ENCODE results near the gene TTI1.
"Not testable (repeated sequence)": the region's sequence is repeated elsewhere in the genome, so short reads cannot be mapped to it uniquely, and the experiment has no call there.

TTI1 gene

DNA sequence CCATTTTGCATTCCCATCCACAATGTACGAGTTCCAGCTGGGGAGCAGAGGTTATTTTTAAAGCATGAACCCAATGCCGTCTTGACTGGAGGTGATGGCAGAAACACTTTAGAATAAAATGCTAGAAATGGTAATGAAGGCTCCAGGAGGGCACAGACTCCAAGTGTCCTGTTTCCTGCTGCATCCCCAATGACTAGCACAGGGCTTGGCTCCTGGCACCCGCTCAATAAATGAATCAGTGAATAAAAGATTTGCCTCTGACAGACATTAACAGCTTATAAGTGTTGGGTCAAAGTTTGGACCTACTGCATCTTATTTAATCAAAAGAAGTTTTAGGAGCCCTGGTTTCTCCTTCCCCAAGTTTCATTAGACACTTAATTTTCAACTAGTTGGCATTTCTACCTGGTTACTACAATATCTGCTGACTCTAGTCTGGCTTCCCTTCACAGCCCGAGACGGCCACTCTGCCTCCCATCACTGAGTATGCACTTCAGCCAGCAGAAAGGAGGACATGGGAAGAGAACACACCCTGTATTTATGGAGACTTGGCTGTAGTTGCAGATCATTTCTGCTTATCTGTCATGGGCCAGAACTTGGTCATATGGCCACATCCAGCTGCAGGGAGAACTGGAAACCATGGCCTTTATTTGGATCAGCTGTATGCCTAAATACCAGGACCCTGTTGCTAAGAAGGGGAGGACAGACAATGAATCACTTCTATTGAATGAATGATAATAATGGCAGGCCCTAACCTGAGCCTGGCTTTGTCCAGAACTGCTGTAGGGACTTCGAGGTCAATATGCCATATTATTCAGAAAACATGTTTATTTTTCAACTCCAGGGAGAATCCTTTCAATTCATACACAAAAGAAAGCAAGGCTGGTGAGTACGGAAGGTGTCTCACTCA is 63.1 kb downstream of the TTI1 start:
- Histone ChIP-seq H3K27me3 (peaks cover 9% of the 10 kb centered on the region), H3K4me1 (ENCODE audit: control insufficient read depth in 1 of 2, insufficient read depth in 1 of 2, low read depth in 1 of 2, low read length in 1 of 2) (no peaks in the 10 kb centered on the region), H3K27ac (no peak overlapping the region), H3K9me3 (no peaks in the 10 kb centered on the region), H3K36me3 (no peaks in the 10 kb centered on the region), H3K4me3 (ENCODE audit: low read depth in 1 of 2, low read length in 1 of 2) (no peak overlapping the region)
- TF ChIP-seq, protein P1, sequence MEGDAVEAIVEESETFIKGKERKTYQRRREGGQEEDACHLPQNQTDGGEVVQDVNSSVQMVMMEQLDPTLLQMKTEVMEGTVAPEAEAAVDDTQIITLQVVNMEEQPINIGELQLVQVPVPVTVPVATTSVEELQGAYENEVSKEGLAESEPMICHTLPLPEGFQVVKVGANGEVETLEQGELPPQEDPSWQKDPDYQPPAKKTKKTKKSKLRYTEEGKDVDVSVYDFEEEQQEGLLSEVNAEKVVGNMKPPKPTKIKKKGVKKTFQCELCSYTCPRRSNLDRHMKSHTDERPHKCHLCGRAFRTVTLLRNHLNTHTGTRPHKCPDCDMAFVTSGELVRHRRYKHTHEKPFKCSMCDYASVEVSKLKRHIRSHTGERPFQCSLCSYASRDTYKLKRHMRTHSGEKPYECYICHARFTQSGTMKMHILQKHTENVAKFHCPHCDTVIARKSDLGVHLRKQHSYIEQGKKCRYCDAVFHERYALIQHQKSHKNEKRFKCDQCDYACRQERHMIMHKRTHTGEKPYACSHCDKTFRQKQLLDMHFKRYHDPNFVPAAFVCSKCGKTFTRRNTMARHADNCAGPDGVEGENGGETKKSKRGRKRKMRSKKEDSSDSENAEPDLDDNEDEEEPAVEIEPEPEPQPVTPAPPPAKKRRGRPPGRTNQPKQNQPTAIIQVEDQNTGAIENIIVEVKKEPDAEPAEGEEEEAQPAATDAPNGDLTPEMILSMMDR (IDR thresholded peaks at IDR 0.05) = no peak

DNA sequence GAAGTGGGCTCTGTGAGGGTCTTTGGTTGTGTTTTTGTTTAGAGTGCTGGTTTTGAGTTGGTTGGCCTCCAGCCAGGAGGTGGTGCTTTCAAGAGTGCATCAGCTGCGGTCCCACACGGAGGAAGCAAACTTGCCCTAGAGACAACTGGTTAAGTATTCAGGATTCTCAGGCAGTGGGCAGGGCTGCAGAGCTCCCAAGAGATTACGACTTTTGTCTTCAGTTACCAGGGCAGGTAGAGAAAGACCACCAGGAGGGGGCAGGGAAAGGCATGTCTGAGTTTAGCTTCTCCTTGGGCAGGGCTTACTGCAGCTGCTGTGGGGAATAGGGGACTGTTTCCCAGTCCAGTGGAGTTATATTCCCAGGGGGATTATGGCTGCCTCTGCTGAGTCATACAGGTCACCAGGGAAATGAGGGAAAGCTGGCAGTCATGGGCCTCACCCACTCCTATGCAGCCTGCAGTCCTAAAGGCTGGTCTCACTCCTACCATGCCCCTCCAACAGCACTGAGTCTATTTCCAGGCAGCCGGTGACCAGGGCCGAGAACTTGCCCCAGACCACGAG is 64.3 kb downstream of the TTI1 start:
- Histone ChIP-seq H3K9me3 (no peaks in the 10 kb centered on the region), H3K27me3 (peaks cover 22% of the 10 kb centered on the region), H3K4me1 (ENCODE audit: control insufficient read depth in 1 of 2, insufficient read depth in 1 of 2, low read depth in 1 of 2, low read length in 1 of 2) (no peaks in the 10 kb centered on the region), H3K36me3 (no peaks in the 10 kb centered on the region), H3K4me3 (ENCODE audit: low read depth in 1 of 2, low read length in 1 of 2) (no peak overlapping the region), H3K27ac (no peak overlapping the region)
- TF ChIP-seq, protein P1 (IDR thresholded peaks at IDR 0.05) = no peak

DNA sequence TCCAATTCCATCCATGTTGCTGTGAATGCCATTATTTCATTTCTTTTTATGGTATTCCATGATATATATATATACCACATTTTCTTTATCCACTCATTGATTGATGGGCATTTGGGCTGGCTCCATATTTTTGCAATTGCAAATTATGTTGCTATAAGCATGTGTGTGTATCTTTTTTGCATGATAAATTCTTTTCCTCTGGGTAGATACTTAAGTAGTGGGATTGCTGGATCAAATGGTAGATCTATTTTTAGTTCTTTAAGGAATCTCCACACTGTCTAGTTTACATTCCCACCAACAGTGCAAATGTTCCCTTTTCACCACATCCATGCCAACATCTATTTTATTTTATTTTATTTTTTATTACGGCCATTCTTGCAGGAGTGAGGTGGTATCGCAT is 69.8 kb downstream of the TTI1 start:
- peaks cover 50% of the 10 kb centered on the region for H3K27me3 ChIP-seq
- H3K27ac ChIP-seq = not testable (repeated sequence)

DNA sequence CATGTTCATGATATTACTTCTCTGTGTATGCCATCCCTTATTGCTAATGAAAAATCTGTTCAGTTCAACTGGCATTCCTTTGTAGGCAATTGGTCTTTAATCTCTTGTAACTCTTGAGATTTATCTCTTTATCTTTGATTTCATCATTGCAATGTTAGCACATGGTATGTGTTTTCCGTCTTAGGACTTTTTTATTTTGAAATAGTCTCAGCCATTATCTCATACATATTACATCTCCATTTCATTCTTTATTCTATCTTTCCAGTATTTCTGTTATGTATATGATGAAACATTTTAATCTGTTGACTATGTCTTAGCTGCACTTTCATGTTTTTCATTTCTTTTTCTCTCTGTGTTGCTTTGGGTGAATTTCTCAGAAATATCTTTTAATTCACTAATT is 72.2 kb downstream of the TTI1 start:
- peaks cover 68% of the 10 kb centered on the region for H3K27me3 ChIP-seq
- TF ChIP-seq, protein P1 (IDR thresholded peaks at IDR 0.05) = no peak
- no peaks in the 10 kb centered on the region for H3K4me1 ChIP-seq (ENCODE audit: control insufficient read depth in 1 of 2, insufficient read depth in 1 of 2, low read depth in 1 of 2, low read length in 1 of 2)
- no peak overlapping the region for H3K27ac ChIP-seq
- H3K4me3 ChIP-seq (ENCODE audit: low read depth in 1 of 2, low read length in 1 of 2) = no peak overlapping the region
- no peaks in the 10 kb centered on the region for H3K36me3 ChIP-seq
- no peaks in the 10 kb centered on the region for H3K9me3 ChIP-seq

More for the DNA sequence above, 69.8 kb downstream of the TTI1 start:
- not testable (repeated sequence) for H3K36me3 ChIP-seq; H3K4me3 ChIP-seq (ENCODE audit: low read depth in 1 of 2, low read length in 1 of 2); H3K4me1 ChIP-seq (ENCODE audit: control insufficient read depth in 1 of 2, insufficient read depth in 1 of 2, low read depth in 1 of 2, low read length in 1 of 2); H3K9me3 ChIP-seq

DNA sequence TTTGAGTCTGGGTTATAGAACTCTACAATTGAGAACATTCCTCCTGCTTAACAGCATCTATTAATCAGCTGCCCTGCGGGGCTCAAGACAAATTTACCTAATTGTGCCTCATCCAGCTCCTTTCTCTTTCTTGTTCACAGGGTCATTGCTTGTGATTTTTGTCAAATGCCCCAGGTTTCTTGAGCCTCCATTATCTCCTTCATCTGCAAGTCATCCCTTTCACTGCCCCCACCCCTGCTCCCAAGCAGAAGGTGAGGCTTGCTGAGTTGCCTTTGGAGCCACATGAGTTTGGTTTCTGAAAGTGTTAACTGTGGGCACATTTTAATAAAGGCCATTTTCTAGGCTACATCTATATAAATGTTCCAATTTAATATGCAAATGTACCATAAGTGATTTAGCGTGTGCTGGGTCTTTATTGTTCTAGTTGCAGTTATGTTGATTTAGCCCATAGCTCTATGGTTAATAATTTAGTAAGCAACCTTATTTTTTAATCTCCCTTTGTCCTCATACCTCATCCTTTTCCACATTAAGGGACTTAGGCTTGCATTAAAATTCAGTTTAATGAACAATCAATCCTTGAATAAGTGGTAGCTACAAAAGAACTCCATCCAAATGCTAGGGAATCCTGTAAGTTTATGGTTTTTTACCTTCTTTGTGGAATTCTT is 74.3 kb downstream of the TTI1 start:
- H3K4me3 ChIP-seq (ENCODE audit: low read depth in 1 of 2, low read length in 1 of 2) = no peak overlapping the region
- H3K27me3 ChIP-seq = peaks cover 66% of the 10 kb centered on the region
- no peak overlapping the region for H3K27ac ChIP-seq
- H3K4me1 ChIP-seq (ENCODE audit: control insufficient read depth in 1 of 2, insufficient read depth in 1 of 2, low read depth in 1 of 2, low read length in 1 of 2) = no peaks in the 10 kb centered on the region
- no peaks in the 10 kb centered on the region for H3K36me3 ChIP-seq
- TF ChIP-seq, protein P1 (IDR thresholded peaks at IDR 0.05) = no peak
- H3K9me3 ChIP-seq = no peaks in the 10 kb centered on the region

Data from neutrophil (primary cell).